H1 (cell line): Measurements from ENCODE around the gene PACSIN2. TPM values are rescaled to one million over a fixed set of nuclear protein-coding genes. Genes with fewer than 3 reads are reported as not detected.

Source experiments
- CTCF ChIA-PET: fragments of 300-600 bp; sonication (Branson Sonifier 250); formaldehyde crosslinking; loops from one replicate; lab custom pipeline; 2021; ENCODE audit not compliant: partially characterized antibody; lab: Charles Lee
- POLR2A ChIA-PET: fragments of 300-600 bp; sonication (Branson Sonifier 250); formaldehyde crosslinking; loops from one replicate; lab custom pipeline; 2021; ENCODE audit warnings: inconsistent platforms; ENCODE audit not compliant: partially characterized antibody; lab: Charles Lee
- DNase-seq, 2 experiments: peaks; one replicate each; pipeline versions ENCODE4 v3.0.0 to v3.0.0-alpha.2; 2010 to 2022; ENCODE audit warnings: low spot score in 2 of 2, low read depth in 1 of 2, mixed read lengths in 1 of 2
- FAIRE-seq: peaks from 2 replicates; lab custom pipeline; 2011; peaks lifted over from hg19 to GRCh38; lab: Jason Lieb, UNC
- H2AFZ ChIP-seq: 2 replicates; pipeline ENCODE4 v1.8.1; 2012; ENCODE audit warnings: low read length, inconsistent platforms
- H2AK5ac ChIP-seq: 2 replicates; pipeline ENCODE4 v1.6.1; 2013; ENCODE audit warnings: low read depth, low read length
- H2BK120ac ChIP-seq: replicated peaks from 2 replicates; pipeline ENCODE3; 2013; ENCODE audit warnings: low read depth, low read length, inconsistent platforms
- H2BK12ac ChIP-seq: 2 replicates; pipeline ENCODE4 v1.6.1; 2013; ENCODE audit warnings: low read depth, low read length
- H2BK15ac ChIP-seq: 2 replicates; pipeline ENCODE4 v1.6.1; 2013; ENCODE audit warnings: low read length
- H2BK20ac ChIP-seq: 2 replicates; pipeline ENCODE4 v1.6.1; 2013; ENCODE audit warnings: low read length
- H2BK5ac ChIP-seq: 2 replicates; pipeline ENCODE4 v1.6.1; 2013; ENCODE audit warnings: low read depth, low read length
- H3K14ac ChIP-seq: 2 replicates; pipeline ENCODE4 v1.6.1; 2013; ENCODE audit warnings: inconsistent platforms; ENCODE audit not compliant: insufficient read length
- H3K18ac ChIP-seq: 2 replicates; pipeline ENCODE4 v1.6.1; 2013; ENCODE audit warnings: low read length; ENCODE audit errors: extremely low read depth
- H3K23ac ChIP-seq: 2 replicates; pipeline ENCODE4 v1.6.1; 2013; ENCODE audit warnings: inconsistent platforms; ENCODE audit not compliant: insufficient read length
- H3K23me2 ChIP-seq: 2 replicates; pipeline ENCODE4 v1.6.1; 2013; ENCODE audit warnings: low read depth, low read length
- H3K27ac ChIP-seq: 2 replicates; pipeline ENCODE4 v1.6.1; 2011; ENCODE audit warnings: low read depth, low read length, inconsistent platforms
- H3K27me3 ChIP-seq, 4 experiments: replicated peaks in 1 of 4; 1 replicate in 1 of 4; 2 replicates in 3 of 4; pipeline versions ENCODE4 v1.6.1 to v1.8.1; 2011 to 2013; ENCODE audit warnings: low read length in 3 of 4, mild to moderate bottlenecking in 3 of 4, inconsistent platforms in 2 of 4, mixed read lengths in 2 of 4, moderate library complexity in 1 of 4; ENCODE audit not compliant: control insufficient read depth in 3 of 4, insufficient read depth in 3 of 4; ENCODE audit errors: extremely low read depth in 1 of 4
- H3K36me3 ChIP-seq, 4 experiments: 2 replicates each; pipeline versions ENCODE4 v1.6.1 to v1.8.1; 2011 to 2013; ENCODE audit warnings: mild to moderate bottlenecking in 4 of 4, low read length in 3 of 4, moderate library complexity in 2 of 4, control low read depth in 1 of 4, inconsistent platforms in 1 of 4; ENCODE audit not compliant: insufficient read depth in 4 of 4, control insufficient read depth in 2 of 4
- H3K4ac ChIP-seq: replicated peaks from 2 replicates; pipeline ENCODE3; 2013; ENCODE audit warnings: low read length, low read depth, mixed read lengths, inconsistent platforms; ENCODE audit not compliant: insufficient read length
- H3K4me1 ChIP-seq, 4 experiments: replicated peaks in 1 of 4; 1 replicate in 1 of 4; 2 replicates in 3 of 4; pipeline versions ENCODE4 v1.6.1 to v1.8.1; 2011 to 2013; ENCODE audit warnings: low read length in 3 of 4, inconsistent platforms in 2 of 4, mixed read lengths in 1 of 4; ENCODE audit not compliant: insufficient read depth in 4 of 4, control insufficient read depth in 3 of 4
- H3K4me2 ChIP-seq, 2 experiments: 2 replicates each; pipeline versions ENCODE4 v1.6.1 to v1.8.1; 2011 to 2013; ENCODE audit warnings: low read depth in 2 of 2, low read length in 2 of 2, control low read depth in 1 of 2, inconsistent platforms in 1 of 2, mild to moderate bottlenecking in 1 of 2; ENCODE audit not compliant: insufficient read depth in 1 of 2
- H3K4me3 ChIP-seq, 4 experiments: fragments of 200-600, 300-600 bp in 1 of 4; sonication (generic), shearing (Covaris generic), sonication (Bioruptor Twin) in 1 of 4; 2 replicates each; pipeline versions ENCODE4 v1.5.1 to v1.8.1; 2011 to 2016; ENCODE audit warnings: low read length in 4 of 4, low read depth in 3 of 4, control low read depth in 2 of 4, inconsistent platforms in 2 of 4, mild to moderate bottlenecking in 2 of 4, mixed read lengths in 1 of 4, moderate library complexity in 1 of 4; ENCODE audit not compliant: insufficient read depth in 2 of 4; ENCODE audit errors: extremely low read depth in 1 of 4
- H3K56ac ChIP-seq: replicated peaks from 2 replicates; pipeline ENCODE3; 2013; ENCODE audit warnings: low read depth, mild to moderate bottlenecking, mixed read lengths, low read length, inconsistent platforms; ENCODE audit not compliant: insufficient read length
- H3K79me1 ChIP-seq: 2 replicates; pipeline ENCODE4 v1.6.1; 2013; ENCODE audit warnings: low read depth, low read length, control low read depth
- H3K79me2 ChIP-seq, 2 experiments: 2 replicates each; pipeline versions ENCODE4 v1.6.1 to v1.8.1; 2012 to 2013; ENCODE audit warnings: low read length in 2 of 2, mild to moderate bottlenecking in 2 of 2, inconsistent platforms in 1 of 2; ENCODE audit not compliant: insufficient read depth in 2 of 2, control insufficient read depth in 1 of 2
- H3K9ac ChIP-seq, 4 experiments: replicated peaks in 1 of 4; 1 replicate in 1 of 4; 2 replicates in 3 of 4; pipeline versions ENCODE4 v1.6.1 to v1.8.1; 2011 to 2013; ENCODE audit warnings: low read depth in 3 of 4, low read length in 3 of 4, control low read depth in 2 of 4, mild to moderate bottlenecking in 2 of 4, moderate library complexity in 2 of 4, inconsistent platforms in 1 of 4; ENCODE audit errors: extremely low read depth in 1 of 4
- H3K9me3 ChIP-seq, 2 experiments: 2 replicates each; pipeline versions ENCODE4 v1.6.1 to v1.8.1; 2012 to 2013; ENCODE audit warnings: mild to moderate bottlenecking in 2 of 2, moderate library complexity in 2 of 2, control low read depth in 1 of 2, inconsistent platforms in 1 of 2, low read depth in 1 of 2, low read length in 1 of 2, mixed read lengths in 1 of 2; ENCODE audit not compliant: insufficient read depth in 2 of 2
- H4K20me1 ChIP-seq, 2 experiments: replicated peaks in 1 of 2; 2 replicates each; pipeline versions ENCODE3 to v1.8.1; 2011 to 2013; ENCODE audit warnings: inconsistent platforms in 2 of 2, low read length in 2 of 2, mild to moderate bottlenecking in 1 of 2; ENCODE audit not compliant: insufficient read depth in 2 of 2, control insufficient read depth in 1 of 2
- H4K5ac ChIP-seq: 2 replicates; pipeline ENCODE4 v1.6.1; 2013; ENCODE audit warnings: low read length, low read depth, mixed read lengths, inconsistent platforms; ENCODE audit not compliant: insufficient read length
- H4K8ac ChIP-seq: 2 replicates; pipeline ENCODE4 v1.8.0; 2013; ENCODE audit warnings: mild to moderate bottlenecking, moderate library complexity, low read length, inconsistent platforms; ENCODE audit not compliant: insufficient read depth; ENCODE audit errors: extremely low read depth
- H4K91ac ChIP-seq: replicated peaks from 2 replicates; pipeline ENCODE3; 2013; ENCODE audit warnings: low read length, mixed read lengths, inconsistent platforms; ENCODE audit not compliant: insufficient read length
- WGBS, 2 experiments: shearing (Covaris generic) in 1 of 2; methylation state at CpG; one replicate each; pipeline versions ENCODE4 v1.1.6 to v1.1.7; 2013 to 2015; ENCODE audit warnings: low lambda C conversion rate in 2 of 2, mixed read lengths in 2 of 2, inconsistent platforms in 1 of 2, low coverage in 1 of 2, missing lambda C conversion rate in 1 of 2; ENCODE audit not compliant: insufficient replicate concordance in 2 of 2, insufficient coverage in 1 of 2, insufficient read length in 1 of 2; ENCODE audit errors: extremely low coverage in 1 of 2, missing lambda C conversion rate in 1 of 2; 5-methylcytosine and 5-hydroxymethylcytosine counted together
- polyA plus RNA-seq, 7 experiments: library from polyadenylated mRNA; depleted of rRNA in 3 of 7; stranded (reverse) in 5 of 7; unstranded in 2 of 7; fragments of >200 nt in 5 of 7; fragments of 200-250 nt in 2 of 7; gene quantifications; 1 replicate in 5 of 7; 2 replicates in 1 of 7; 4 replicates in 1 of 7; pipeline versions ENCODE4 v1.2.1 to v1.2.3, GENCODE V29; 2011 to 2013; ENCODE audit warnings: missing spikeins in 2 of 7, mixed read lengths in 2 of 7
- total RNA-seq: library from RNA; stranded (reverse); fragmentation: NEBNext Ultra II Directional; extraction: Animal tissue kit (Norgen Biotek cat#: 25700); gene quantifications from 2 replicates; pipeline ENCODE4 v1.2.1, GENCODE V29; 2021

Gene PACSIN2
- total and polyA plus RNA-seq, 2 of the 8 experiments (the other 6 are each of a cell fraction or from before 2014, with no cell fraction given): 44.8 to 64.2 TPM

DNA sequence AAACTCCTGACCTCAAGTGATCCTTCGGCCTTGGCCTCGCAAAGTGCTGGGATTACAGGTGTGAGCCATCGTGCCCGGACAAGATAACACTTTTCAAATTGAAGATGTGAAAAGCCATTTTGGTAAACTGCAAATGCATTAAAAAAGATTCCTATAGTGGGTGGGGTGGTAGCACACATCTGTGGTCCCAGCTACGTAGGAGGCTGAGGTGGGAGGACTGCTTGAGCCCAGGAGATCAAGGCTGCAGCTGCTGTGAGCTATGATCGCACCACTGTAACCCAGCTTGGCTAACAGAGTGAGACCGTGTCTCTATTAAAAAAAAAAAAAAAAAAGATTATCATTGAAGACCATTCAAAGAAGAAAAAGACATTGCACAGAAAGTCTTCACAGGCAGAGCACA lies 140.9 kb downstream of the PACSIN2 start:
- Histone ChIP-seq H3K9ac (no peak overlapping the region), H2AK5ac (no peak overlapping the region), H2BK12ac (no peak overlapping the region), H3K27ac (no peak overlapping the region), H3K4ac (no peak overlapping the region), H3K9me3 (no peaks in the 10 kb centered on the region), H3K4me1 (no peaks in the 10 kb centered on the region), H2BK20ac (no peak overlapping the region), H3K14ac (no peak overlapping the region), H3K23me2 (no peaks in the 10 kb centered on the region), H4K8ac (no peak overlapping the region), H4K5ac (no peak overlapping the region), H3K27me3 (no peaks in the 10 kb centered on the region), H2BK15ac (no peak overlapping the region), H3K18ac (no peak overlapping the region), H2AFZ (no peak overlapping the region), H3K4me3 (no peak overlapping the region), H3K56ac (no peak overlapping the region), H2BK5ac (no peak overlapping the region), H3K36me3 (peaks cover 11 to 33% (median 26%) of the 10 kb centered on the region in 4 experiments; a peak in 6 of 8 replicates), H2BK120ac (no peak overlapping the region), H3K4me2 (no peak overlapping the region), H3K79me2 (no peaks in the 10 kb centered on the region), H3K23ac (no peak overlapping the region), H4K91ac (no peak overlapping the region), H3K79me1 (no peaks in the 10 kb centered on the region; the same call in 1 of the 2 replicates), H4K20me1 (peaks cover 4 to 8% of the 10 kb centered on the region in 2 experiments)
- DNase-seq (no peak), FAIRE-seq (no peak)
- CTCF ChIA-PET: interaction anchor here (0.8 to 1.1 kb wide), 2 partner anchors 116 to 117 kb away, joined by 3 read pairs; no protein-coding TSS in a partner anchor
- POLR2A ChIA-PET: no interaction called here
- 93% methylated on average over 7 of the region's 7 CpGs; no CpG with 5 or more reads in 1 of the 2 experiments for WGBS, 2 experiments
